ENCODE data around the gene GGTLC2. TPM values are rescaled to one million over a fixed set of nuclear protein-coding genes. Genes with fewer than 3 reads are reported as not detected.
"Not testable (repeated sequence)": the region's sequence is repeated elsewhere in the genome, so short reads cannot be mapped to it uniquely, and the experiment has no call there.

GGTLC2 gene
- polyA plus RNA-seq (ENCODE audit: insufficient read length in 4 of 4): under 1 TPM in 2 of 4 donors, not detected in 2; 0.29 to 0.46 TPM

DNA sequence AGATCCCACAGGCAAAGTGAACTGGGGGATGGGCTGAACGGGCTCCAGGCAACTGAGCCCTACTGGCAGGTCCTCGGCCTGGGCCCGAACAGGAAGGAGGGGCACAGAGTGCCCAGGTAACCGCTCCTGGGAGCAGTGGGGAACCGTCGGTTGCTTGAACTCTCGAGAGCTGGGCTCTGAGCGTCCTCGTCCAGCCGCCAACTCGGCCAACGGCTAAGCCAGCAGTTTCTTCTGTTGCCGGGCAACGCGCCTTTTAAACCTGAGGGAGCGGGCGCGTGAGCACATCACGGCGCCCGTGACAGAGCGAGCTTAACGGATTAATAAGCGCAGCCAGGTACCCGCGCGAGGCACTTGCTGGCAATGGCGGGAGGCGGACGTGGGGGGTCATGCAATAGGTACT lies at the start of gene GGTLC2:
TSS of gene GGTLC2 (plus strand) at position 301 of the 400 bp plus-strand sequence. CDS start 1,732 bp downstream, outside the sequence.
- not testable (repeated sequence) for DNase-seq (ENCODE audit: low read depth in 4 of 4, low spot score in 2 of 4)

DNA sequence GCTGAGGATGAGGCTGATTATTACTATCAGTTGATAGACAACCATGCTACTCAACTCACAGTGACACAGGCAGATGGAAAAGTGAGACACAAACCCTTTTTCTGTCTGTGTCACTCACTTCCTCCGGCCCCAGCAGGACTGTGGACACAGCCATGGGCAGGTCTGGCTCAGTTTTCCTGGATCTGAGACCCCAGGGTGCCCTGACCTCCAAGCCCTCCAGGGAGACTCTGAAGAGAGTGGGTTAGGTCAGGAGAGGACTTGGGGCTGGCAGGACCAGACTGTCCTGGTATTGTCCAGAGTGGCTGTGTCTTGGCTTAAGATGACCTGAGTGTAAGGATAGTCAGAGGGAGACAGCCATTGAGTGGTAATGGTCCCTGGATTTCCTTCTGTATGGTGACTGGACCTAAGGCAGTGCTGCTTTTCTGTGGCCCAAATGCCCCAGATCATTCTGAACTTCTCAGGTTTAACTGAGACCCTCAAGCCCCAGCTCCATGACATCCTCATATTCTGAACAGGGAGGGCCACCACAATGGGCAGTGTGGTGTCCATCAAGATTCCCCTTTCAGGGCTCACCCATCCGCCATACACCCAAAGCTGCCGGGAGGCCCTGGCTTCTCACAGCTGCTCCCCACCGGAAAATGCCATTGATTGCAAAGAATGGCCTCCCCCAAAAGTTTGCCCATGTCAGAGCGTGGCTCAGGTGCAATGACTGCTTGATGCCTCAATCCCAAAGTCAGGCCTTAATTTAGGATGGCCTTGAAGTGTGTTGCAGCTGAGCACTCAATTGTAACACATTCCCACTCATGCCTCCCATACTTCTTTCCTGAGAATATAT lies 49.2 kb upstream of the GGTLC2 start:
- no peak for DNase-seq (ENCODE audit: low read depth in 4 of 4, low spot score in 2 of 4)

DNA sequence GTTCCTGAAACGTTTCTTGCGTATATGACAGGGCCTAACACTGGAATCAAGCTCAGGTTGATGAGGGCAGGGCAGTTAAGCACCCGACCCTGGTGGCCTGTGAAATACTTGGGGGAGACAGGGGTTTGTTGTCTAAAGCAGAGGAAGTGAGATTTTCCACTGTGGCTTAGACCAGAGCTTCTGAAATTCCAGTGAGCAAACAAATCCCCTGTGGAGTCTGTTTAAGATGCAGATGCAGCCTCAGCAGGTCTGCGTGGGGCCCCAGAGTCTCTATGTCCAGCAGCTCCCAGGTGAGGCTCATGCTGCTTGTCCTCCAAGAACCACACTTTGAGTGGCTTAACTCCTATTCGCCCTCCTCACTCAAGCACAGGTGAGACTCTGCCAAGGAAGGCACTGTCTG lies 46.3 kb upstream of the GGTLC2 start:
- no peak for DNase-seq (ENCODE audit: low read depth in 4 of 4, low spot score in 2 of 4)

DNA sequence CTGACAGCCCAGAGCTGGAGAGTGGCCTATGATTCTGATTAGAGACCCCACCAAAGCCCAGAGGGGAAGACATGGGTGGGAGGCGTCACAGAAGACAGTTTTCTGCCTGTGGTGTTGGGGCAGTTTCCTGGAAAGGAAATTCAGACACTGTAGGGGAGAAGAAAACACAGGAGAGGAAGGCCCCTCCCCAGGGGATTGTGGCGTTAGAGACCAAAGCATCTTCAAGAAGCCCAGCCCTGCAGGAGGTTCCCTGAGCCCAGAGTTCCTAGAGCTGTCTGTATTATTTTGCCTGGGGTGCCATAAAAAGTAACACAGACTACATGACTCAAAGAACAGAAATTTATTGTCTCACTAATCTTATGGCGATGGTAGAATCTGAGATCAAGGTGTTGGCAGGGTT lies 45.2 kb upstream of the GGTLC2 start:
- no peak for DNase-seq (ENCODE audit: low read depth in 4 of 4, low spot score in 2 of 4)

DNA sequence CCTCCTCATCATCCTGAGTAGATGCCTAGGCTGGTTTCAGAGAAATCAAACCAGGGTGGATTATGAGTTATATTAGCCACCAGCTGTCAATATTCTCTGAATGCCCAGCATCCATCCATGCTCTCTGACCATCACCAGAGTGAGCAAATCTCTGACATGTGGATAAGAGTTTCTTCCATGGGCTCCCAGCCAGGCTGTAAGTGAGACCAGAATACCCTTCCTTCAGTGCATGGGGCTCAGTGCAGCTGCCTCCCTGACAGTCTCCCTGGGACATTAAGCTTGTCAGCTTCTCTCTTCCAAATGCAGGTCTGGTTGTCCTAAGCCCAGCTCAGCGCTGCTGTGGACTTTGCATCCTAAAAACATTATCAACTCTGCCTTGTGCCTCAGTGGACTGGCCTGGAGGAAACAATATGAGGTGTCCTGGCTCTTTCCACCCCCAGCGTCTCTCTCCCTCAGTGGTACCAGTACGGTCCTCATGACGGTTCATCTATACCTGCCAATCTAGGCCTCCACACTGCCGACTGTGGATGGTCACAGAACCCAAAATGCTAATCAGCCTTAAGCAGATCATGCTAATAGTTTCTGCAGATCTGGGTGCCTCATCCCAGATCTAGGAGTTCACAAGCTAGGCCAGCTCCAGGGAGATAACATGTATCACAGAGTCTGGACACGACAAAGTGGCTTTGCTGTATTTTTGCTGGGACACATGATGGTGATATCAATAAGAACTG lies 43.7 kb upstream of the GGTLC2 start:
- no peak for DNase-seq (ENCODE audit: low read depth in 4 of 4, low spot score in 2 of 4)

DNA sequence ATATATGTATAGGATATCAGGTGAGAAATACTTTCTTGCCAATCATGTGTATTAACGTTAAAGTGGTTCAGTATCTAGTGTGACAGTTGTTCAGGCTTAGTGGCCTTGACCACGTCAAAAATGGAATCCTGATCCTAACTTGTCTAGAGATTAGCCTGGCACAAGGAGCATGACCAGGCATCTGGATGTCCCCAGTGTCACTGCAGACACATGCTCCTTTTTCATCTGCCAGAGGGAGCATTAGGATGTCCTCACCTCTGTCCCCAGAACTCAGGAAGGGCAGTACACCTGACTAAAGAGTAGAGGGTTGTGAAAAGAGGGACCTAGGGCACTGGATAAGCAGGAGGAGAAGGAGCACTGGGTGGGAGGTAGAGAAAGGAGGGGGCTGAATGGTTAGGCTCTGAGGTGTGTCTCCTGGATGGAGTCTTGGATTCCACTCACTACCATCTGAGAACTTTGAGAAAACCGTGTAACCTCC lies 40.9 kb upstream of the GGTLC2 start:
- DNase-seq (ENCODE audit: low read depth in 4 of 4, low spot score in 2 of 4): no peak

DNA sequence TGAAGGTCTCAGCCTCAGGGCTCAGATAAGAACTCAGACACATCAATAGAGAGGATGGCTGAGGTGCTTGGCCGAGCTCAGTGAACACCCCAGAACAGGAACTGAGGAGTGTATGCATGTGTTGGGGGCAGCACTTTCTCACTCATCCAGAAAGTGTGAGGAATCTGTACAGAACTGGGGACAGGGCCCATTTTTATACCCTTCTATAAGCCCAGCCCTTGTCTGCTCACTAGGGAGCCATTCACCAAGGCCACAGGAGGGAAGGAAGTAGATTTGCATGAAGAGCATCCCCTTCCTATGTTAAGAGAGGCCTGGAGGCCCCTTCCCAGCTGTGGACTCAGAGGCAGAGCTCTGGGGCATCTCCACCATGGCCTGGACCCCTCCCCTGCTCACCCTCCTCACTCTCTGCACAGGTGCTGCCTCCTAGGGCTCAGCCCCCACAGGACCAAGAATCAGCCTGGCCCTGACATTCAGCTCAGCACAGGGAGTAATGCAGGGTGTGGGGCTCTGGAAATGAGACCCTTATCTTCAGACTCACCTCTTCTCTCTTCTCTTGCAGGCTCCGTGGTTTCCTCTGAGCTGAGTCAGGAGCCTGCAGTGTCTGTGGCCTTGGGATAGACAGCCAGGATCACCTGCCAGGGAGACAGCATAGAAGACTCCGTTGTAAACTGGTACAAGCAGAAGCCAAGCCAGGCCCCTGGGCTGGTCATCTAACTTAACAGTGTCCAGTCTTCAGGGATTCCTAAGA lies 39.9 kb upstream of the GGTLC2 start:
- no peak for DNase-seq (ENCODE audit: low read depth in 4 of 4, low spot score in 2 of 4)

DNA sequence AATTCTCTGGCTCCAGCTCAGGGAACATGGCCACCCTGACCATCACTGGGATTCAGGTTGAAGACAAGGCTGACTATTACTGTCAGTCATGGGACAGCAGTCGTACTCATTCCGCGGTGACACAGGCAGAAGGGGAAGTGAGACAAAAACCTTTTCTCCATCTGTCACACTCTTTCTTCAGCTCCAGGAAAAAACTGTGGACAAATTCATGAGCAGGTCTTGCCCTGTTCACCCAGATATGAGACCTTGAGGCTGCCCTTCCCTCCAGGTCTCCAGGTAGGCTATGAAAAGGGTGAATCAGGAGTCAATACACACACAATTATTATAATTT lies 39.4 kb upstream of the GGTLC2 start:
- no peak for DNase-seq (ENCODE audit: low read depth in 4 of 4, low spot score in 2 of 4)

DNA sequence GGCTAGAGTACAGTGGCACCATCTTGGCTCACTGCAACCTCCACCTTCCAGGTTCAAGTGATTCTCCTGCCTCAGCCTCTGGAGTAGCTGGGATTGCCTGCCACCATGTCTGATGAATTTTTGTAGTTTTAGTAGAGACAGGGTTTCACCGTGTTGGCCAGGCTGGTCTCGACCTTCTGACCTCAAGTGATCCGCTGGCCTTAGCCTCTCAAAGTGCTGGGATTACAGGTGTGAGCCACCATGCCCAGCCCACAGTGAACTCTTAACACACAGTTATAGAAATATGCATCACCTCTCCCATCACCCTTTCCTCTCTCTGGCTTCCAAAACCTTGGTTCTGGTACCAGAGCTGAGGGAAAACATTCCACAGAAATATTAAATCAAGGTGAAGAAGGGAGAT lies 36.4 kb upstream of the GGTLC2 start:
- not testable (repeated sequence) for DNase-seq (ENCODE audit: low read depth in 4 of 4, low spot score in 2 of 4)

DNA sequence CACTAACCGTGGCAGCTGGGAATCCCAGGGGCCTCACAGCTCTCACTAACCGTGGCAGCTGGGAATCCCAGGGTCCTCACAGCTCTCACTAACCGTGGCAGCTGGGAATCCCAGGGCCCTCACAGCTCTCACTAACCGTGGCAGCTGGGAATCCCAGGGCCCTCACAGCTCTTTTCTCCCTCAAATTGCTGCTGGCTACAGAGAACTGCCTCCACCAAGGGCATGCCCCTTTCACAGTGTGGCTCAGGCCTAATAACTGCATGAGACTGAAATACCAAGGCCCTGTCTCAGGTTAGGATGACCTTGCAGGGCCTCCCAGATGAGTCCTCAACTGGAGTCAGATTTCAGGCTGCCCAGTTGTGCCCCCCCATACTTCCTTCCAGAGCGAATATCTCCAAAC lies 35.1 kb upstream of the GGTLC2 start:
- DNase-seq (ENCODE audit: low read depth in 4 of 4, low spot score in 2 of 4): peak in 2 of 4 donors; percentile 2 to 8

DNA sequence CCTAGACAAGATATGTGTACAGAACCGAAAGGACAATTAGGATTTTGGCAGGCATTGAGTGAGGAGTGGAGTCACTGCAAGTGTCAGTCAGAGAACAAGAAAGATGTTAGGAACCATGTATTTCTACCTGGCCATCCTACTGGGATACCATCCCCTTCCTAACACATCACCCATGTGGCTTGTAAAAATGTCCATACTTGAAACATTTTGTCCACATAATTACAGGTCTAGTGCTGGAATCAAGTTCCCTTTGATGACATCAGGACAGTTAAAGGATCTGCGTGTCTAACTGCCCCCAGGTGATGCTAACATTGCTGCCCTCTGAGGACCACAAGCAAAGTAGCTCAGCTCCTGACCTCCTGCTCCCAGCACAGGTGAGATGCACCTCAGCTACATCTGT lies 31.9 kb upstream of the GGTLC2 start:
- DNase-seq (ENCODE audit: low read depth in 4 of 4, low spot score in 2 of 4): no peak

DNA sequence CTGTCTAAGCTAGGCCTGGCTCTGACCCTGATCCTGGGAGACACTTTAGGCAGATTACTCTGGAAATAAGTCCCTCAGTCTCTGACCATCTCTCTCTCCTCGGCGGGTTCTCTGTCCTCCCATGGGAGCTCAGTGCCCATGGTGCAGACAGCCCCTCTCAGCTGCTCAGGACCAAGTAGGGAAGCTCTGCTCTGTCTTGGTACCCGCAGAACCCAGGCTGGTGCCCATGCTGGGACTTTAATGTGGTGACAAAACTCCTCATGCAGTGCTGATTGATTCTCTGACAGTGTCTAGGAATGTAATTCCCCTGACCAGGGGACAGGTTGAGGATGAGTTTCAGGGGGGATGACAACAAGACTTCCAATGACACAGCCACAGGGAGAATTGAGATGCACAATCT lies 30.3 kb upstream of the GGTLC2 start:
- no peak for DNase-seq (ENCODE audit: low read depth in 4 of 4, low spot score in 2 of 4)

DNA sequence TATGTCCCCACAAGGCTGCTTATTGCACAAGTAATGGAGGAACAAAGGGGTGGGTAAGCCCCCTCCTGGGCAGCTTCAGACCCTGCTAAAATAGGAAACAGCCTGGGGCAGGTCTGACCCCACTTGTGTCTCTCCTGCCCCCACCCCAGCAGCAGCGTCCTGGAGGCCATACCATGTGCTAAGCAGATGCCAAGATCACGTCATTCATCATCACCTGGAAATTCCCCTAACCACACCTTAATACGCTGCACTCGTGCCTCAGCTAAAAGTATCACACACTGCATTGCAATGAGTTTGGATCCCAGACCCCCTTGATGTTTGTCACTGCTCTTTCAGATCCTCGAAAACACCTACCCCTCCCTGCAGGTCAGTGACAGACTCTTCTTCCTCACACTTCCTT lies 27.8 kb upstream of the GGTLC2 start:
- DNase-seq (ENCODE audit: low read depth in 4 of 4, low spot score in 2 of 4): no peak

DNA sequence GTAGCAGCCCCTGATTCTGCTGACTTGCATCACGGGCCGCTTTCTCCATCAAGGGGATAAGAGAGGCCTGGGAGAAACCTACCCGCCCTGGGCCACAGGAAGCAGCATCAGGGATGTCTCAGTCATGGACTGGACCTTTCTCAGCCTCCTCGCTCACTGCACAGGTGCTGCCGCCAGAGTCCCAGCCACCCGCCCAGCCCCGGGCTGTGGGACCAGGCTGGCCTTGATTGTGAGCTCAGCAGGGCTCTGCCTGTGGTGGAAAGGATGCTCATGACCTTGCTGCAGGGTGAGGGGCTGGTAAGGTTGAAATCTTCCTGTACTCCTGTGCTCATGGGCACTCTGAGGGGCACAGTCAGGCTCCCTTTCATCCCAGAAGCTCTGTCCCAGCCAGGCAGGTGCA lies 26.0 kb upstream of the GGTLC2 start:
- DNase-seq (ENCODE audit: low read depth in 4 of 4, low spot score in 2 of 4): no peak

DNA sequence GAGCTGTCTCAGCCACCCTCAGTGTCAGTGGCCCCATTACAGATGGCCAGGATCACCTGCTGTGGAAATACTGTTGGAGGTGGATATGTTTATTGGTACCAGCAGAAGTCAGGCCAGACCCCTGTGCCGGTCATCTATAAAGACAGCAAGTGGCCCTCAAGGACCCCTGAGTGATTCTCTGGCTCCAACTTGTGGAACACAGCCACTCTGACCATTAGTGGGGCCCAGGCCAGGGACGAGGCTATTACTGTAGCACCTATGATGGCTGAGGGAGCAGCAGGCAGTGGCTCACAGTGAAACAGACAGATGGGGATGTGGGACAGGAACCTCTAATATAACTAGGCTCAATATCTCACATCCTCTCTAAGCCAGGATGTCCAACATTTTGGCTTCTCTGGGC lies 25.5 kb upstream of the GGTLC2 start:
- no peak for DNase-seq (ENCODE audit: low read depth in 4 of 4, low spot score in 2 of 4)

DNA sequence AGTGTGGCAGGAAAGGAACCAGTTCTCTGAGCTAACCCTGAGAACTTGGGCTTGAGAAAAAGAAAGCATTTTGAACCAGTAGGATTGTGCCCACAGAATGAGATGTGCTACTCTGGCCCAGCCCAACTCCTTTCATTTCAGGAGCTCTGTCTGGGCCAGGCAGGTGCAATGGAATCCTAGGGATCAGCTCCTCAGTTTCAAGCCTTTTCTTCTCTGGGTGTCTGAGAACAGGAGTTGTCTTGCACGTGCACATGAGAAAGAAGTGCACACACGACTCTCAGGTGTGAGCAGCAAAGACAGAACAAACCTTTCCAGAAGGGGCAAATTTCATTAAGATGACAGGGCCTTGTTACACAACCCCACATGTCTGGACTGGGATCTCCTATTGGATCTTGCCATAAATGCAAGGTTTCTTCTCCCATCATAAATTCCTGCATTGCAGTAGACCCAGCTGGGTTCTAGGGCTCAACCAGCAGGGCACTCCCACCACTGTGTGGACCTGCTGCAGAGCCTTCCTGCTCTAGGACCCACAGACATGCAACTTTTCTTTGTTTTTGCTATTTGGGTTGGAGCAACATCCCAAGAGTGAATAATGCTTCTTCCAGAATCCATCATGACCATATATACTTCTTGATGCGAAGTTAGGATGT lies 24.5 kb upstream of the GGTLC2 start:
- DNase-seq (ENCODE audit: low read depth in 4 of 4, low spot score in 2 of 4): no peak

DNA sequence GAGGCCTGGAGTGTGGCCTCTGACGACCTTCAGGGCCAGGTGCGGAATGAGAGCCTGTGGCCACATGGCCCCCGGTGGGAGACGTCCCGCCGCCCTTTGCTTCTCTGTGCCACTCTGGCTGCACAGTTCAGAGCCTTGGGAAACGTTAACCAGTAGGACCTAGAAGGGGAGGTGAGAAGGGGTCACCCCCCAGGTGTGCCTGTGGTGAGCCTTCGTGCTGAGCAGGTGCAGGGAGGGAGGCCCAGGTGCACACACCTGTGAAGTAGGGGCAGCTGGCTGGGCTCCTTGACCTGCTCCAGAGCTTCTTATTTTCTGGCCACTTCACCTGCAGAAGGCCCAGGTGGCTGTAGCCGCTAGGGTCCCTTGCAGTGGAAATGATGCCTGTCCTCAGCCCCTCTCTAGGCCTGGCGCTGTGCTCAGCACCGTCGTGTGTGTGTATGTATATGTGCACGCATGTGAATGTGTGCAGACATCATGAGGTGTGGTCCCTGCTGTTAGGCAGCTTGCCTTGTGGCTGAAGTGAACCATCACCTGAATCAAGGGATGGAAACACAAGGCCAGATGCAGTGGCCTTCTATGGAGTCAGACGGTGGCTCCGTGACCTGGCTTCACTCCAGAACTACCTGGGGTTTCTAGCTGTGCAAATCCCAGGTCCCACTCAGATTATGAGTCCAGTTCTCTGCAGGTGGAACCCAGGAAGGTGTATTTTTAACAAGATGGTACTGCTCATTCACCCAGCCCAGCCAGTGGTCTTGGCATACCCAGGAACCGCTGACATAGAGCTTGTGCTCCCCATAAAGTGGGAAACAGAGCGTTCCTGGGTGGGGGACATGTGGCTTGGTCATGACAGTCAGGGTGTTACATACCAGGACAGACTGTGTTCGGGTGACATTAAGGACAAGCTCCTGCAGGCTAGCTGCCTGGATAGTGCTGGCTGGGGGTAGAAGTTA lies 15.6 kb upstream of the GGTLC2 start:
- not testable (repeated sequence) for DNase-seq (ENCODE audit: low read depth in 4 of 4, low spot score in 2 of 4)

DNA sequence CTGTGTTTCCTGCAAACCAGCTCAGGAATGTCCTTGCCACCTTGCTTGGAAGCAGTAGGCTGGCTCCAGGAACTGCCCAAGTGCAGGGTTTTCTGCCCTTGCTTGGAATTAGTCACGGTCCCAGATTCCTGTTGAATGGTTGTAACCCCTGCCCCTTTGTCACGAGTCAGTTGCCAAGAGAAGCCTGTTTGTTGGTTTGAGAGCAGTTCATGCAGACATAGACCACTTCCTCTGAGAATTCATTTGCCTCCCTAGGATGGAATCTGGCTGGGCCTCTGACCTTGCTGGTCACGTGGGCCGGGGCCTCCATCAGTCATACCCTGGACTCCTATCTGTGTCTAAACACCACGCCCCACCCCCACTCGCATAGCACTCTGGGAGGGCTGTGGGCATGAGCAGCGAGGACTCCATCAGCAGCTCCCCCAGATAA lies 13.2 kb upstream of the GGTLC2 start:
- DNase-seq (ENCODE audit: low read depth in 4 of 4, low spot score in 2 of 4): peak in 1 of 4 donors; percentile 26

DNA sequence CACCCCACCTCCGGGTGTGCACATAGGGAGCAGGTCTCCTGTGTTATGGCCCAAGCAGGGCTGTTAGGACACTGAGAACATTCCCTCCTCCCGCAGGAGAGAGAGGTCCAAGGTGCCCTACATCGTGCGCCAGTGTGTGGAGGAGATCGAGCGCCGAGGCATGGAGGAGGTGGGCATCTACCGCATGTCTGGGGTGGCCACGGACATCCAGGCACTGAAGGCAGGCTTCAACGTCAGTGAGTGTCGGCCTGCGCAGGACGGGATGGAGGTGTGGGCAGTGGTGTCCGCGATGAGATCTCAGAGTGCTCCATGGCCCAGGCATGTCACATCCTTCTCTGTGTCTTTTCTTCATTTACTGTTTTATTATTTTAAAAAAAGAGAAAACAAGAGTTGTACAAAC lies 12.2 kb upstream of the GGTLC2 start:
- DNase-seq (ENCODE audit: low read depth in 4 of 4, low spot score in 2 of 4): not testable (repeated sequence)

Measured in left renal cortex interstitium (tissue), 4 donors.